ENCODE data around the gene FAM24A.

FAM24A gene

DNA sequence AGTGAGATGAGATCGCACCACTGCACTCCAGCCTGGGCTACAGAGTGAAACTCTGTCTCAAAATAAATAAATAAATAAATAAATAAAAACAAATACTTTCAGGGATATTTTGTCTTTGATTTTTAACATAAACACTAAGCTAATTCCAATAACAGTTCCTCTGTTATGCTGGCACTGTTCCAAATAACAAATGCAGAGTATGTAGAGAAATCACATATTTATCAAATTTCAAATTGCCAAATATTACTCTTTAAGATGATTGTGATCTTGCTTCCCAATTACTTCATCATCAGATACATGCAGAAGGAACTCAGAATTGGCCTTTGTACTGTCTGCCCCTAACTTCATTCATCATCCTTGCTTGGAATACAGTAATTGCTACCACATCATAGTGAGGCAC, 19.7 kb downstream of the FAM24A start:
- DNase-seq (ENCODE audit: low read depth in 2 of 2), result no peak

DNA sequence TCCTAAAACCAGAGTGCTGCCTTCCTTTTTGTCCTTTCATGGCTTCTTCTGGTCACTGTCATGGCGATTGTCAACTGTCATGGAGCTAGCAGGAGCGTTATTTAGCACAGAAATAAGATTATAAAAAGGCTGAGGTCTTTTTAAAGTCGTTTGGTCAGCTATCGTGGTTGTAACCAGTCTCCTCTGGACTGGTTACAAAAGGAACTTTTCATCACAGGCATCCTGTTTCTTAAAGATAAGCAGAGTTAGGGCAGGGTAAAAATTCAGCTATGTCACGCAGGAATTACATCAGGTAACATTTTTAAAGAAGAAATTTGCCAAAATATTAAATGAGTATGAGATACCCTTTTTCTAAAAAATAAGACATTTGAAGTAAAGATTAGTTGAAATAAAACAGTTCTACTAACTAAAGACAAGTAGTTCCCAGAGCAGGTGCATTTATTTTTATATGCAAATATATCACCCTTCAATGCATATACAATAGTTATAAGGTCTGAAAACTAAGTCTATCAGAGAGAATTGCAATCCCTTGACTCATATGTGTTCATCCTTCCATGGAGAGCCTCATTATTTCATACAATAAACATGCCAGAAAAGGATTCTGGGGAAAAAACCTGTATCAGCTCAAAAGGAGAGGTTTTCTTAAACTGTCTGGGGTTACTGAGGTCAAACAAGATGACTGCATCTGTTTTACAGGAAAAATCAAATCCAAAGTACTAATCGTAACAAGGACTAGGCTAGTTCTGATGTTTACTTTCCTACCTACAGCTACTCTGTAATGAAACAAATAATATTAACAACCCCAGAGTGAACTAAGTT, 20.9 kb downstream of the FAM24A start:
- DNase-seq (ENCODE audit: low read depth in 2 of 2), result no peak

DNA sequence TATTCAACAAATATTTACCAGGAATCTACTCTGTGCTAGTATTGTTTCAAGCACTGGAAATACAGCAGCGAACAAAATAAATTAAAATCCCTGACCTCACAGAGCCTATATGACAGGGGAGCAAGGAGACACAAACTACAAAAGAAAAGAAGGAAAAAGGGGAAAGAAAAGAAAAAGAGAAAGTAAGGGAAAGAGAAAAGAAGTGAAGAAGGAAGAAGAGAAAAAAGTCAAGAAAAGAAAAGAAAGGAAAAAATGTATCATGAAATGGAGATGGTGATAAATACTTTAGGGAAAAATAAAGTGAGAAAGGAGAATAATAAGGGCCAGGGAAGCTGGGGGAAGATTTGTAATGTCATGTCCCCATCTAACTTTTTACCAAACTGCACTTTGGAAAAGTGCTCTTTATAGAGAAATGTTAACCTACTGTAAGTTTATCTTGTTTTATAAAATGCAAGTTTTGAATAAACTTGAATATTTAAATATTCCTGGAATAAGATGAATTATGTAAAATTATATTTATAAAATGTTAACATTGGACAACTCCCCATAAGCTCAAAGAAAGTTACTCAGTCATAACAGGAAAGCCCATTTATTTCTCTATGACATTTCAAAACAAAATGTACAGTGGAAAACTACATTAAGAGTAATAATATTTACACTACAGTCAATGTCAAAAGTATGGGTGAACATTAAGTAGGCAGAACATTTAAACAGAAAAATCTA, 28.9 kb downstream of the FAM24A start:
- no peak for DNase-seq (ENCODE audit: low read depth in 2 of 2)

DNA sequence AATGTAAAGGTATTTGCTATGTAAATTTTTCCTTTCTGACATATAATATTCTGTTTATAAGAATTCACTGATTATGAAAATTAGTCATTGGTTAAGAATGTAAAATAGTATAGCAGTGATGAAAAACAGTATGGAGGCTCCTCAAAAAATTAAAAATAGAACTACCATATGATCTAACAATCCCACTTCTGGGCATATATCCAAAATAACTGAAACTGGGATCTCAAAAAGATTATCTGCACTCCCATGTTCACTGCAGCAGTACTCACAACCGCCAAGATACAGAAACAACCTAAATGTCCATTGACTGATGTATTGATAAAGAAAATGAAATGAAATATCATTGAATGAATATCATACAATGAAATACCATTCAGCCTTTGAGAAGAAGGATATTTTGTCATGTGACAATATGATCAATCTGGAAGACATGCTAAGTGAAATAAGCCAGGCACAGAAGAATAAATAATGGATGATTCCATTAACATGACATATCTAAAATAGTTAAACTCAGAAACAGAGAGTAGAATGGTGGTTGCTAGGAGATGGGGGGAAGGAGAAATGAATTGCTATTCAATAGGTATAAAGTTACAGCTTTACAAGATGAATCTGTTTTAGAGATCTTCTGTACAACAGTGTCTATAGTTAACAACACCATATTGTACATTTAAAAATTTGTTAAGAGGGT, 29.6 kb downstream of the FAM24A start:
- no peak for DNase-seq (ENCODE audit: low read depth in 2 of 2)

DNA sequence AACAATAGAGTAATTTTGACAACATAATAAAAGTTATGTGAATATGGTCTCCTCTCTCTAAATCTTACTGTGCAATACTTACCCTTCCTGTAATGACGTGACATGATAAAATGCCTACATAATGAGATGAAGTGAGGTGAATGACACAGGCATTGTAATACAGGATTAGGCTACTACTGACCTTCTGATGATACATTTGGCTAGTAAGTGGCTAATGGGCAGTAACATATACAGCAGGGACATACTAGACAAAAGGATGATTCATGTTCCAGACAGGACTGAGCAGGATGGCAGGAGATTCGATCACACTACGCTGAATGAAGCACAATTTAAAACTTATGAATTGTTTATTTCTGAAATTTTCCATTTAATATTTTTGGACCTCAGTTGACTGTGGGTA, 38.9 kb downstream of the FAM24A start:
- DNase-seq (ENCODE audit: low read depth in 2 of 2), result no peak

DNA sequence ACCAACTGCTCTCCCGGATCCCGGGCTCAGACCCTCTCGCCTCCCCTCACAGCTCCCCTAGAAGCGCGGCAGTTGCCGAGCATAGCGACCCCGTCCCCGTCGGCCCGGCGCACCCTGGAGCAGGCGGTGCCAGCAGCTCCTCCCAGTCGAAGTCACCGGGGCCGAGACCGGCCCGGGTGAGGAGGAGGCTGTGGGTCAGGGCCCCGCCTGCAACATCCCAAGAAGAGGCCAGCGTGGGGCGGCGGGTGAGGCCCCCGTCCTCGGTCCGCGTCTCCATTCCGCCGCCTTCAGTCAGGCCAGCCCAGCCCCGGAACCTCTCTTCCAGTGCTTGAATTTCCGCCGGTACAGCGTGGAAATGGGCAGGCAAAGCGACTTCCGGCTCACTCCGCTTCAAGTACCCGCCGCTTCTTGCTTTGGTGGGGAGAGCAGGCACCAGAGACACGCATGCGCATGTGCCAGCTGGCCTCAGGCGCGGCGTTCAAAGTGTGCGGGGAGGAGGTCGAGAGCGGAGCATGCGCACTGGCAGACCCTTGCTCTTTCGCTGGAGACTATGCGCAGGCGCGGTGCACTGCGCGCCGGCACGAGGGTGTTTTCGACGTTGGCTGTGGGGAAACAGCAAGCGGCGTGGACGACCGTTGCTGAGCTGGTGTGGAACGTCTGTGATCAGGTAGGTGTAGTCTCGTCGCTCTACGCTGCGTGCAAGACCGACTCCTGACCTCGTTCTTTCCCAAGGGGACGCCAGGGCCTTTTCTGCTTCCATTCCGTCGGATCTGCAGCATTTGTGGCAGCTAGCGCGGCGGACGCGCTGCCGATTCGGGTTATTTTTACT, 43.7 kb downstream of the FAM24A start, which contains the start of gene C10orf88:
TSS of gene C10orf88 (minus strand) at position 326 of the 829 bp plus-strand sequence. CDS start at position 277, 49 bp downstream.
- DNase-seq (ENCODE audit: low read depth in 2 of 2), result peak; percentile 90 to 97

DNA sequence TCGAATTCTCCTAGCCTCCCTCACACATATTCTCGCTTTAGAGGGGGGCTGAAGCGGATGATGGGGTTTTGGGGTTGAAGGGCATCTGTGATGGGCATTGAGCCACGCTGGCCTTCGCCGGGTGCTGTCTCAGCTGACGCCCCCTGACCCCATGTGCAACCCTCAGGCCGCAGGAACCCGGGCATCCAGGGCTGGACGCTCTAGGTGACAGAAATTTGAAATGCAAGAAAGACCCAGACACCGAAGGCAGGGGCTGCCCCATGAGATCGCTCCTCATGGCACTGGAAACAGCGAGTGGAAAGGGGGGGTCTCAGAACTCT, 44.3 kb downstream of the FAM24A start:
- DNase-seq (ENCODE audit: low read depth in 2 of 2), result no peak

DNA sequence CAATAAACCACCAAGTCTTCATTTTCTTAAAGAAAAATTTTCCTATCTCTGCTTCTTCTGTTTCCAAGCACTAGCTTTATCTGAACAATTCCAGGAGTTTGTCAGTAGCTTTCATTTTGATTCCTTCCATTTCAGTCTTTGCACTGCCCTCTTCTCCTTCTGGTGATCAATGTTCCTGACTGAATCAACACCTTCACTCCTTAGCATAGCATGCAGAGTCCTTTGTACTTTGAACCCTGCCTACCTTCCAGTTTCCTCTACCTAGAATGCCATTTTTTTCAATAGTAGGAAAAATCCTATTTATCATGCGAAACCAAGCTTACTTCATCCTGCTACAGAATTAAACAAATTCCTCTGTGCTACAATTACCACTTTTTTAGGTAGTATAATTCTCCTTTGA, 45.5 kb downstream of the FAM24A start:
- DNase-seq (ENCODE audit: low read depth in 2 of 2), result no peak

DNA sequence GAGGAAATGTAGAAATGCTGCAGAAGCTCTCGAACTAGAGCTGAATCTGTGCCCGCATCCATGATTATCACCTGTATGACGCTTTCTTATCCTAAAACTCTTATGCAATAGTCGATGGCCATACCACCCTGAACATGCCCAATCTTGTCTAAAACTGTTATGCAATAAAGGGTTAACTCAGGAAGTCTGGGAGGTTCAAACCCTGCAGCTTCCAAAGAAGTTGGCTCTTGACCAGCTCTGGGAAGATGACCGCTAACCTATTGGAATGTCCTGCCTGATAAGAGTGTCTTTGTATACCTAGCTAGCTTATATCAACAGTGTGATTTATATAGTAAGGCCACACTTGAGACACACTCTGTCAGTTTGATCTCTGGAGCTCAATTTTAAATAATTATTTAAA, 47.1 kb downstream of the FAM24A start:
- DNase-seq (ENCODE audit: low read depth in 2 of 2), result no peak

DNA sequence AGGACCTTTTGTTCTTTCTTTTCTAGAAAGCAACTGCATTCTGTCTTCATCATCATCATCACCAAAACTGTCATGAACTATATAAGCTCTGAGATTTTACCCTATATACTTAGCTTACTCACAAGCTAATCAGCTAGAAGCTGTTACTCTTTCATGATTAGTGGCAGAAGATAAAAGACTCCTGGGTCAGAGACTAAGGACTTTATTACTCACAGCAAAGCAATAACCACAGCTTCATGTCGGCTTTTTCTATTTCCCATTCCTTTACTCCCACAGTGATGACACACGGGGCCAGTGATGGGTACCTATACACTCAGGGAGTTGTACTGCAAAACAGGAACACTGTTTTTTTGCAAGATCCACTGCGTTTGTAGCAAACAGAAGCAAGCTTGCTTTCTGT, 52.0 kb downstream of the FAM24A start:
- DNase-seq (ENCODE audit: low read depth in 2 of 2), result no peak
